ENCODE measurements around the gene LSMEM2.

LSMEM2 gene

DNA sequence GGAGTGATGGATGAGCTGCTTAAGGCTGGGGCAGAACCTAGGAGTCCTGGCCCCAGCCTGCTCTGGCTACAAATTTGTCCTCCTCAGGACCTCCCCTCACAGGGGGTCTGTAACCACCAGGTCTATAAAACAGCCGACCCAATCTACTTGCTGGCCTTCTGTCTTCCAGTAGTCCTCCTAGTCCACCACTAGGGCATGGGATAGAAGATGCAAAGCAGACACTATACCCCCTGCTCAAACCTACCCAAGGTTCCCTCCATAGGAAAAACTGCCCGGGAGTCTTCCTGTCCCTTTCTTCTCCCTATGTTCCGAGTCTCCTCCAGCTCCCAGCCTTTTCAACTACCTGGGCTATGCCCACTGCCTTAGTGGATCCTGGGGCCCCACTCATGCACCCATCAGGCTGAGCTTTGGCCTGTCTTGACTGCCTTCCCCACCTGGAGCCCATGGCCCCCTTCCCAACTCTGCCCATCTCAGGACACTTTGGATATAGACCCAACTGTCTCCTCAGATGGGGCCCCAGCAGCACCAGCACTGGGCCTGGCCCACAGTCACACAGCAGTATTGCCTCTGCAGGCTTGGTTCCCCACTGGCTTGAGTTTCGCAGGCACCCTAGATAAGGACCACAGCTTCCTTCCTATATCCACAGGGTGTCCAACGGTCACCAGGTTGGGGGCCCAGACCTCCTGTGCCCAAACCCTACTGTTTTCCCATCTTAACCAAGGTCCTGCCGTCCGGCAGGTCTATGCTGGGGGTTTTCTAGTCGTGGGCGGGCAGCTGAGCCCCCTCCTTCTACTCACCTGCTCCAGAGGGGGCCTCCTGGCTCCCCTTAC, 19.2 kb downstream of the LSMEM2 start:
- no peak overlapping the region for H4K5ac ChIP-seq (ENCODE audit: low read length)
- WGBS (ENCODE audit: extremely low coverage, insufficient coverage, low lambda C conversion rate) = no CpG with 5 or more reads among the region's 9 CpGs
- H3K9ac ChIP-seq (ENCODE audit: low read length) = peak overlapping the region; percentile 52
- no peak overlapping the region for H2BK15ac ChIP-seq (replicated peaks; ENCODE audit: low read depth)
- H2BK120ac ChIP-seq (ENCODE audit: low read depth, low read length) = no peak overlapping the region
- no peak overlapping the region for H3K18ac ChIP-seq (ENCODE audit: low read length)
- no peak overlapping the region for H3K27ac ChIP-seq (ENCODE audit: low read depth, low read length)
- H3K4me1 ChIP-seq (ENCODE audit: control insufficient read depth, low read depth, low read length) = peaks cover 6% of the 10 kb centered on the region
- peak; percentile 56 for DNase-seq
- peak overlapping the region; percentile 75 for H3K56ac ChIP-seq (ENCODE audit: low read length)
- no peak overlapping the region for H3K4ac ChIP-seq (ENCODE audit: low read depth, low read length)
- no peak overlapping the region for H3K4me3 ChIP-seq (ENCODE audit: low read length)
- H4K8ac ChIP-seq (ENCODE audit: low read depth, low read length) = no peak overlapping the region
- H2BK5ac ChIP-seq (ENCODE audit: low read length) = no peak overlapping the region
- H3K36me3 ChIP-seq (ENCODE audit: control insufficient read depth, insufficient read depth, low read length) = no peaks in the 10 kb centered on the region
- H3K79me2 ChIP-seq (ENCODE audit: control insufficient read depth, insufficient read depth, low read length) = no peaks in the 10 kb centered on the region
- no peak overlapping the region for H3K23ac ChIP-seq (ENCODE audit: low read length)
- H2AK5ac ChIP-seq (ENCODE audit: low read length) = no peak overlapping the region
- H3K27me3 ChIP-seq (ENCODE audit: insufficient read depth, low read length, poor library complexity) = no peaks in the 10 kb centered on the region
- peak overlapping the region; percentile 47 for H3K4me2 ChIP-seq (ENCODE audit: low read length)
- no peaks in the 10 kb centered on the region for H3K79me1 ChIP-seq (ENCODE audit: low read length)

DNA sequence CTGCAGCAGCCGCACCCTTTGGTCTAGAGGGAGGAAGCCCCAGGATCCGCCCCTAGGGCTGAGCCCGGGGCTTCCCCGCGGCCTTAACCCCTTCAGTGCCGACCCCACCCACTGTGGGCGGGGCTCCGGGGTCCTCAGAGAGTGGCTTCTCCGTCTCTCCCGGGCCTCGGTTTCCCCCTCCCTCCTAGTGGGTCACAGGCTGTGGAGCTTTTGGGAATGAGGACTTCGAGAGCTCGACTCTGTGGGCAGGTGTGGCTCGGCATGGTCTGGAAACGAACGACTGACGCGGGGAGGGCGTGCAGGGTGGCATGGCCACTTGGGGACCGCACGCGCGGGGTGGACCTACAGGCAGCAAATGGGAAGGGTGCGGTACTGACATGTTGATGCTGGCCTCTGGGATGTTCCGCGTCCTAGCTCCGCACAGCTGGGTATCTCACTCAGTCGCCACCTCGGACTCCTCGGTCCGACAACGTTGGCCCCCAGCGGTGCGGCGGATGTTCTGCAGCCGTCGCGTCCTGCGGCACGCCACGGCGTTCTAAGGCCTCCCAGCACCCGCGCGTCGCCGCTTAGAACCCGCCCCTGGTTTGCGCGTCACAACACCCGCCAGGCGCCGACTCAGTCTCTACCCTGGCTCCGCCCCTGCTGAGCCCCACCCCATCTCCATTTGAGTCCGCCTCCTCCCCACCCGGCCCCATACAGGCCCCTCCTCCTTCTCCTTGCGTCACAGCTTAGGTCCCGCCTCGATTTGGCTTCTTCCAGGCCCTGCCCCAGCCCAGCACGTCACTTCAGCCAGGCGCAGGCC, 20.1 kb downstream of the LSMEM2 start, which contains the start of the genes HYAL3 and NAA80:
TSS of gene HYAL3 (minus strand) at position 570 of the 802 bp plus-strand sequence. CDS start 3,803 bp downstream, outside the sequence.
TSS of gene NAA80 (minus strand) at position 570 of the 802 bp plus-strand sequence. CDS start 1,942 bp downstream, outside the sequence.
- peak within 1 kb of the TSS; percentile 87 for H3K9ac ChIP-seq (ENCODE audit: low read length)
- H3K4me1 ChIP-seq (ENCODE audit: control insufficient read depth, low read depth, low read length) = peaks cover 6% of the 10 kb centered on the region
- H2BK5ac ChIP-seq (ENCODE audit: low read length) = peak within 1 kb of the TSS; percentile 5
- H3K79me2 ChIP-seq (ENCODE audit: control insufficient read depth, insufficient read depth, low read length) = no peaks in the 10 kb centered on the region
- peak within 1 kb of the TSS; percentile 82 for H3K4me3 ChIP-seq (ENCODE audit: low read length)
- no peaks in the 10 kb centered on the region for H3K36me3 ChIP-seq (ENCODE audit: control insufficient read depth, insufficient read depth, low read length)
- H3K27me3 ChIP-seq (ENCODE audit: insufficient read depth, low read length, poor library complexity) = no peaks in the 10 kb centered on the region
- peak within 1 kb of the TSS; percentile 11 for H3K18ac ChIP-seq (ENCODE audit: low read length)
- peak; percentile 100 for DNase-seq
- no peak within 1 kb of the TSS for H2BK120ac ChIP-seq (ENCODE audit: low read depth, low read length)
- no peak within 1 kb of the TSS for H4K5ac ChIP-seq (ENCODE audit: low read length)
- no peaks in the 10 kb centered on the region for H3K79me1 ChIP-seq (ENCODE audit: low read length)
- H3K4me2 ChIP-seq (ENCODE audit: low read length) = peak within 1 kb of the TSS; percentile 47
- H4K8ac ChIP-seq (ENCODE audit: low read depth, low read length) = no peak within 1 kb of the TSS
- H3K27ac ChIP-seq (ENCODE audit: low read depth, low read length) = peak within 1 kb of the TSS; percentile 47
- H2AK5ac ChIP-seq (ENCODE audit: low read length) = no peak within 1 kb of the TSS
- WGBS (ENCODE audit: extremely low coverage, insufficient coverage, low lambda C conversion rate) = no CpG with 5 or more reads among the region's 61 CpGs
- H3K23ac ChIP-seq (ENCODE audit: low read length) = no peak within 1 kb of the TSS
- H3K56ac ChIP-seq (ENCODE audit: low read length) = peak within 1 kb of the TSS; percentile 77
- no peak within 1 kb of the TSS for H3K4ac ChIP-seq (ENCODE audit: low read depth, low read length)
- no peak within 1 kb of the TSS for H2BK15ac ChIP-seq (replicated peaks; ENCODE audit: low read depth)

DNA sequence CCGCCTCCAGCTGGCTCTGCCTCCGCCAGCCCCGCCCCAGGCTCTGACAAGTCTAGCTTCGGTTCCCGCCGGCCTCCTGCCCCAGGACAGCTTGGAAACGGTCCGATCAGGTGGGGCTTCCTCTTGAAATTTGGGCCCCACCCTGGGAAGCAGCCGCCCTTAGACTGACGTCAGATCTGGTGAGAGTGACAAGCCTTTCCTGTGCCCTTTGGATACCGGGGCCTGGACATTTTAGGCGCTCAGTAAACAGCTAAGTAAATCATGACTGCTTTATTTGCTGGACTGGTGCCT, 20.7 kb downstream of the LSMEM2 start:
- H4K5ac ChIP-seq (ENCODE audit: low read length) = no peak overlapping the region
- H3K4me1 ChIP-seq (ENCODE audit: control insufficient read depth, low read depth, low read length) = peaks cover 6% of the 10 kb centered on the region
- no peak overlapping the region for H4K8ac ChIP-seq (ENCODE audit: low read depth, low read length)
- H3K18ac ChIP-seq (ENCODE audit: low read length) = peak overlapping the region; percentile 11
- H3K4ac ChIP-seq (ENCODE audit: low read depth, low read length) = no peak overlapping the region
- peak overlapping the region; percentile 47 for H3K27ac ChIP-seq (ENCODE audit: low read depth, low read length)
- H3K27me3 ChIP-seq (ENCODE audit: insufficient read depth, low read length, poor library complexity) = no peaks in the 10 kb centered on the region
- no peak for DNase-seq
- no peak overlapping the region for H2AK5ac ChIP-seq (ENCODE audit: low read length)
- no peaks in the 10 kb centered on the region for H3K36me3 ChIP-seq (ENCODE audit: control insufficient read depth, insufficient read depth, low read length)
- H3K9ac ChIP-seq (ENCODE audit: low read length) = peak overlapping the region; percentile 62
- H3K4me3 ChIP-seq (ENCODE audit: low read length) = no peak overlapping the region
- no peaks in the 10 kb centered on the region for H3K79me2 ChIP-seq (ENCODE audit: control insufficient read depth, insufficient read depth, low read length)
- no peak overlapping the region for H2BK15ac ChIP-seq (replicated peaks; ENCODE audit: low read depth)
- no peak overlapping the region for H2BK5ac ChIP-seq (ENCODE audit: low read length)
- H3K4me2 ChIP-seq (ENCODE audit: low read length) = peak overlapping the region; percentile 7
- no peaks in the 10 kb centered on the region for H3K79me1 ChIP-seq (ENCODE audit: low read length)
- WGBS (ENCODE audit: extremely low coverage, insufficient coverage, low lambda C conversion rate) = no CpG with 5 or more reads among the region's 12 CpGs
- H3K23ac ChIP-seq (ENCODE audit: low read length) = no peak overlapping the region
- H2BK120ac ChIP-seq (ENCODE audit: low read depth, low read length) = no peak overlapping the region
- H3K56ac ChIP-seq (ENCODE audit: low read length) = peak overlapping the region; percentile 77

DNA sequence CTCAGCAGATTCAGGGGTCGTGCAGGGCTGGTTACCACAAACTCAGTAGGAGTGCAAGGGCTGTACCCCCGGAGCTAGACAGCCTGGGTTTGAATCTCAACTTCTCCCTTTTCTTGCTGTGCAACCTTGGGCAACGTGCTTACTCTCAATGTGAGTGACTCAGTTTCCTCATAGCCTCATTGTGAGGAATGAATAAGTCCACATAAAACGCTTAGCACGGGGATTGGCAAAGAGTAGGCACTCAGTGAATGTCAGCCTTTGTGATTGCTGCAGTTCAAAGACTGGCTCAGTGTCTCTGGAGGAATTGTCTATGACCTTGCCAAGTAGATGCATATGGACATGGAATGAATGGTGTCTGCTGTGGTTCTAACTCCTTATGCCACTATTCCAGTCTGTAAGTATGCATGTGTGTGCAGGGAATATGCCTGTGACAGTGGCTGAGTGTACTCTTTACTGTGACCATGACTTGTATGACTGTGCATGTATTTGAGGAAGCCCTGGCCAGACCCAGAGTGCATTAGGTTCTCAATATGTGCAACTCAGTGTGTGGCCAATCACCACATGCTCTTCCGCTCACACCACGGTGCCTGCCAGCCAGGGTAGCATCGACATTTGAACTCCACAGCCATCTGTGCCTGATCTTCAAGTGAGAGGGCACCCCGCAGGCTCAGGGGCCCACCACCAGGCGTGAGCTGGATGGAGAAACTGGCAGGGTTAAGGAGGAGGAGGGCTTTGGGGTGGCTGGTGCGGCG, 21.2 kb downstream of the LSMEM2 start:
- H3K79me2 ChIP-seq (ENCODE audit: control insufficient read depth, insufficient read depth, low read length) = no peaks in the 10 kb centered on the region
- no peak overlapping the region for H2AK5ac ChIP-seq (ENCODE audit: low read length)
- H3K4me2 ChIP-seq (ENCODE audit: low read length) = peak overlapping the region; percentile 7
- no peak overlapping the region for H4K5ac ChIP-seq (ENCODE audit: low read length)
- H4K8ac ChIP-seq (ENCODE audit: low read depth, low read length) = no peak overlapping the region
- no peak overlapping the region for H3K4ac ChIP-seq (ENCODE audit: low read depth, low read length)
- peaks cover 6% of the 10 kb centered on the region for H3K4me1 ChIP-seq (ENCODE audit: control insufficient read depth, low read depth, low read length)
- no peak for DNase-seq
- H2BK15ac ChIP-seq (replicated peaks; ENCODE audit: low read depth) = no peak overlapping the region
- H3K27me3 ChIP-seq (ENCODE audit: insufficient read depth, low read length, poor library complexity) = no peaks in the 10 kb centered on the region
- no peak overlapping the region for H2BK5ac ChIP-seq (ENCODE audit: low read length)
- peak overlapping the region; percentile 11 for H3K18ac ChIP-seq (ENCODE audit: low read length)
- H3K79me1 ChIP-seq (ENCODE audit: low read length) = no peaks in the 10 kb centered on the region
- no CpG with 5 or more reads among the region's 12 CpGs for WGBS (ENCODE audit: extremely low coverage, insufficient coverage, low lambda C conversion rate)
- H3K27ac ChIP-seq (ENCODE audit: low read depth, low read length) = peak overlapping the region; percentile 47
- peak overlapping the region; percentile 77 for H3K56ac ChIP-seq (ENCODE audit: low read length)
- no peak overlapping the region for H2BK120ac ChIP-seq (ENCODE audit: low read depth, low read length)
- H3K4me3 ChIP-seq (ENCODE audit: low read length) = no peak overlapping the region
- H3K36me3 ChIP-seq (ENCODE audit: control insufficient read depth, insufficient read depth, low read length) = no peaks in the 10 kb centered on the region
- no peak overlapping the region for H3K23ac ChIP-seq (ENCODE audit: low read length)
- peak overlapping the region; percentile 62 for H3K9ac ChIP-seq (ENCODE audit: low read length)

DNA sequence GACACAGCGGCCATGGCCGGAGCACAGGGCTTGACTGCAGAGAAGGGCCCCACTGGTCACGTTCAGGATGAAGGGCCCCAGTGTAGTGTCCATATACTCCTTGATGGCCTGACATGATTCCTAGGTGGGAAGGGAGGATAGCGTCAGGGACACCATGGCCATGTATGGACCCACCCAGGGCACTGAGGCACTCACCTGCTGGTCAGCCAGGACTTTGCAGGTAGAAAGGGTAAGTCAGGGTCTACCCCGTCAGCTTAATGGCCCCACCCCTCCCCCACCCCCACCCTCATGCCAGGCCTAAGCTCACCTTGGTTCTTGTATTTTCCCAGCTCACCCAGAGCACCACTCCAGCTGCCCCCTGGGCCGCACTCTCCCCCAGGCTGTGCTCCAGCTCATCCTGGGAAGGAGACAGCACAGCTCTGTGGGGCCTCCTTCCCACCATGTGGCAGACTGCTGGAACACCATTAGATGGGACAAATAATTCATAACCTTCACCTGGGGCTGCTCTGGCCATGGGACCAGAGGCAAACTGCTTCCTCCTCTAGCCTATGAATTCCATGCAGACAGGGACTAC, 21.9 kb downstream of the LSMEM2 start:
- no peak overlapping the region for H3K27ac ChIP-seq (ENCODE audit: low read depth, low read length)
- H2BK15ac ChIP-seq (replicated peaks; ENCODE audit: low read depth) = no peak overlapping the region
- no peak overlapping the region for H4K5ac ChIP-seq (ENCODE audit: low read length)
- no peaks in the 10 kb centered on the region for H3K79me1 ChIP-seq (ENCODE audit: low read length)
- H3K36me3 ChIP-seq (ENCODE audit: control insufficient read depth, insufficient read depth, low read length) = no peaks in the 10 kb centered on the region
- no peak overlapping the region for H3K18ac ChIP-seq (ENCODE audit: low read length)
- no peaks in the 10 kb centered on the region for H3K79me2 ChIP-seq (ENCODE audit: control insufficient read depth, insufficient read depth, low read length)
- H3K56ac ChIP-seq (ENCODE audit: low read length) = peak overlapping the region; percentile 77
- DNase-seq = no peak
- H2BK5ac ChIP-seq (ENCODE audit: low read length) = no peak overlapping the region
- no peak overlapping the region for H2AK5ac ChIP-seq (ENCODE audit: low read length)
- no peak overlapping the region for H3K4me2 ChIP-seq (ENCODE audit: low read length)
- no peak overlapping the region for H3K4ac ChIP-seq (ENCODE audit: low read depth, low read length)
- H2BK120ac ChIP-seq (ENCODE audit: low read depth, low read length) = no peak overlapping the region
- H3K23ac ChIP-seq (ENCODE audit: low read length) = no peak overlapping the region
- H3K27me3 ChIP-seq (ENCODE audit: insufficient read depth, low read length, poor library complexity) = no peaks in the 10 kb centered on the region
- no peak overlapping the region for H3K9ac ChIP-seq (ENCODE audit: low read length)
- no peak overlapping the region for H3K4me3 ChIP-seq (ENCODE audit: low read length)
- no peak overlapping the region for H4K8ac ChIP-seq (ENCODE audit: low read depth, low read length)
- WGBS (ENCODE audit: extremely low coverage, insufficient coverage, low lambda C conversion rate) = no CpG with 5 or more reads among the region's 6 CpGs
- H3K4me1 ChIP-seq (ENCODE audit: control insufficient read depth, low read depth, low read length) = peaks cover 6% of the 10 kb centered on the region

Data from mesendoderm (in vitro differentiated cells).